ENCODE results near the gene UBXN11. TPM values are rescaled to one million over a fixed set of nuclear protein-coding genes. Genes with fewer than 3 reads are reported as not detected.
A peak's percentile ranks its signal among the peaks of the same experiment; 100 is the strongest.

UBXN11 gene
- total RNA-seq, 1 donor from 2014 or later = 12.8 TPM

DNA sequence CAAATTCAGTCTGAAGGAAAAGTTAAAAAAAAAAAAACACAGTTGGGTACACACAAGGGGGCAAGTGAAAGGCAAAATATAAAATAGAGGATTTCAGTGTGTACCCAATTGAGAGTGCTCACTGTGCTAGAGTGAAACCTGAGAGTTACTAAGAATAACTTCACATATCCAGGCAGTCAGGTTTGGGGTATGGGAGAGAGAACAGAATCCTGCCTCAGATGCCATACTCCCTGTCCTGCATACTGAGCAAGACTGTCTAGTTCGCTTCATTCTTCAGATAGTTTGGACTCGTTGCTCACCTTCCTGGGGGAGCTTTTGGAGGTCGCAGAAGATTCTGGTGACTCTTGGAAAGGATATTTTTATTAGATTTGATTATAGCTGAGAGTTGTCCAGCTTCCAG, 52.0 kb downstream of the UBXN11 start:
- FAIRE-seq (no peak), DNase-seq (ENCODE audit: low read depth) (no peak)
- H3K79me2 ChIP-seq (ENCODE audit: insufficient read depth, low read length) = no peaks in the 10 kb centered on the region
- Mint-ChIP-seq H3K4me1 (ENCODE audit: low read depth, unreplicated experiment) (peaks cover 15% of the 10 kb centered on the region), H3K4me3 (ENCODE audit: unreplicated experiment) (no peak overlapping the region), H3K9me3 (ENCODE audit: unreplicated experiment) (no peaks in the 10 kb centered on the region), H3K27me3 (ENCODE audit: low read depth, unreplicated experiment) (no peaks in the 10 kb centered on the region), H3K36me3 (ENCODE audit: low read depth, unreplicated experiment) (peaks cover 20% of the 10 kb centered on the region), H3K27ac (ENCODE audit: unreplicated experiment) (no peak overlapping the region)
- no peak overlapping the region for H3K4me2 ChIP-seq (ENCODE audit: low read length)
- no peaks in the 10 kb centered on the region for H3K4me1 ChIP-seq (ENCODE audit: insufficient read depth, low read length)
- H4K20me1 ChIP-seq (ENCODE audit: insufficient read depth, low read length) = no peaks in the 10 kb centered on the region
- H3K27ac ChIP-seq (ENCODE audit: low read depth, low read length) = no peak overlapping the region
- H2AFZ ChIP-seq (ENCODE audit: low read depth, low read length) = no peak overlapping the region
- no peak overlapping the region for H3K9ac ChIP-seq (ENCODE audit: low read length)
- H3K27me3 ChIP-seq (ENCODE audit: insufficient read depth, low read length) = no peaks in the 10 kb centered on the region
- H3K4me3 ChIP-seq (ENCODE audit: insufficient read depth, low read depth, low read length) = no peak overlapping the region
- no peaks in the 10 kb centered on the region for H3K9me3 ChIP-seq (ENCODE audit: insufficient read depth, low read depth, low read length)
- H3K36me3 ChIP-seq (ENCODE audit: insufficient read depth, low read length) = peaks cover 13% of the 10 kb centered on the region
- no peak for TF ChIP-seq EZH2 (IDR thresholded peaks at IDR 0.05; ENCODE audit: insufficient read depth, low read length)
- TF ChIP-seq, protein P1, sequence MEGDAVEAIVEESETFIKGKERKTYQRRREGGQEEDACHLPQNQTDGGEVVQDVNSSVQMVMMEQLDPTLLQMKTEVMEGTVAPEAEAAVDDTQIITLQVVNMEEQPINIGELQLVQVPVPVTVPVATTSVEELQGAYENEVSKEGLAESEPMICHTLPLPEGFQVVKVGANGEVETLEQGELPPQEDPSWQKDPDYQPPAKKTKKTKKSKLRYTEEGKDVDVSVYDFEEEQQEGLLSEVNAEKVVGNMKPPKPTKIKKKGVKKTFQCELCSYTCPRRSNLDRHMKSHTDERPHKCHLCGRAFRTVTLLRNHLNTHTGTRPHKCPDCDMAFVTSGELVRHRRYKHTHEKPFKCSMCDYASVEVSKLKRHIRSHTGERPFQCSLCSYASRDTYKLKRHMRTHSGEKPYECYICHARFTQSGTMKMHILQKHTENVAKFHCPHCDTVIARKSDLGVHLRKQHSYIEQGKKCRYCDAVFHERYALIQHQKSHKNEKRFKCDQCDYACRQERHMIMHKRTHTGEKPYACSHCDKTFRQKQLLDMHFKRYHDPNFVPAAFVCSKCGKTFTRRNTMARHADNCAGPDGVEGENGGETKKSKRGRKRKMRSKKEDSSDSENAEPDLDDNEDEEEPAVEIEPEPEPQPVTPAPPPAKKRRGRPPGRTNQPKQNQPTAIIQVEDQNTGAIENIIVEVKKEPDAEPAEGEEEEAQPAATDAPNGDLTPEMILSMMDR (IDR thresholded peaks at IDR 0.05; ENCODE audit: insufficient read depth, low read depth, low read length) = no peak

- Histone ChIP-seq H3K79me2 (ENCODE audit: insufficient read depth, low read length) (no peaks in the 10 kb centered on the region), H2AFZ (ENCODE audit: low read depth, low read length) (no peak overlapping the region), H3K36me3 (ENCODE audit: insufficient read depth, low read length) (peaks cover 8% of the 10 kb centered on the region), H3K4me2 (ENCODE audit: low read length) (no peak overlapping the region), H3K9me3 (ENCODE audit: insufficient read depth, low read depth, low read length) (no peaks in the 10 kb centered on the region), H3K27ac (ENCODE audit: low read depth, low read length) (no peak overlapping the region), H3K9ac (ENCODE audit: low read length) (no peak overlapping the region), H3K4me1 (ENCODE audit: insufficient read depth, low read length) (no peaks in the 10 kb centered on the region), H4K20me1 (ENCODE audit: insufficient read depth, low read length) (peaks cover 1% of the 10 kb centered on the region), H3K27me3 (ENCODE audit: insufficient read depth, low read length) (no peaks in the 10 kb centered on the region), H3K4me3 (ENCODE audit: insufficient read depth, low read depth, low read length) (no peak overlapping the region)
- no peak overlapping the region for H3K4me3 Mint-ChIP-seq (ENCODE audit: unreplicated experiment)
- H3K27me3 Mint-ChIP-seq (ENCODE audit: low read depth, unreplicated experiment) = no peaks in the 10 kb centered on the region
- H3K27ac Mint-ChIP-seq (ENCODE audit: unreplicated experiment) = no peak overlapping the region
- TF ChIP-seq, protein P1 (IDR thresholded peaks at IDR 0.05; ENCODE audit: insufficient read depth, low read depth, low read length) = no peak
- DNase-seq (ENCODE audit: low read depth) (no peak), FAIRE-seq (no peak)
- H3K36me3 Mint-ChIP-seq (ENCODE audit: low read depth, unreplicated experiment) = peaks cover 17% of the 10 kb centered on the region
- H3K9me3 Mint-ChIP-seq (ENCODE audit: unreplicated experiment) = no peaks in the 10 kb centered on the region
- H3K4me1 Mint-ChIP-seq (ENCODE audit: low read depth, unreplicated experiment) = peaks cover 13% of the 10 kb centered on the region
These were observed 53.7 kb downstream of the UBXN11 start for GRCh38 chr1:26252718-26253117.

DNA sequence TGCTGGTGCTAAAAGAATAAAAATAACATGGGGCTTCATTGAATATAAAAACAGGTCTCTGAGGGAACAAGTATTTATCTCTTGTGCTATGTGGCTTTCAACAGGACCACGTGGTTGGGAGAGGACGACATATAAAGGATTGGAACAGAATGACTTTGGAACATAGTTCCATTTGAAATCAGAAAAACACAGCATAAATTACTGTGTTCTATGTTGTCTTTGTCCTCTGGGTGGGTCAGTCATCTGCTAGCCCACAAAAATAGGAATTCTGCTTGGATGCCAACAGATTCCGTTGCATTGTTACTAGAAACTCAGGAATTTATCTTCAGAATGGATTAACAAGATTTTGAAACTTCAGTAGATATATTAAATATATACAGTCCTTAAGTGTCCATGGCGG, 66.5 kb downstream of the UBXN11 start:
- no peak for TF ChIP-seq EZH2 (IDR thresholded peaks at IDR 0.05; ENCODE audit: insufficient read depth, low read length)
- TF ChIP-seq, protein P1 (IDR thresholded peaks at IDR 0.05; ENCODE audit: insufficient read depth, low read depth, low read length) = no peak
- Histone ChIP-seq H2AFZ (ENCODE audit: low read depth, low read length) (no peak overlapping the region), H3K9ac (ENCODE audit: low read length) (no peak overlapping the region), H4K20me1 (ENCODE audit: insufficient read depth, low read length) (peaks cover 12% of the 10 kb centered on the region), H3K79me2 (ENCODE audit: insufficient read depth, low read length) (peaks cover 64% of the 10 kb centered on the region), H3K27me3 (ENCODE audit: insufficient read depth, low read length) (no peaks in the 10 kb centered on the region), H3K36me3 (ENCODE audit: insufficient read depth, low read length) (peaks cover 4% of the 10 kb centered on the region), H3K9me3 (ENCODE audit: insufficient read depth, low read depth, low read length) (no peaks in the 10 kb centered on the region), H3K4me2 (ENCODE audit: low read length) (peak overlapping the region; percentile 45), H3K4me3 (ENCODE audit: insufficient read depth, low read depth, low read length) (no peak overlapping the region), H3K27ac (ENCODE audit: low read depth, low read length) (no peak overlapping the region), H3K4me1 (ENCODE audit: insufficient read depth, low read length) (peaks cover 15% of the 10 kb centered on the region)
- H3K9me3 Mint-ChIP-seq (ENCODE audit: unreplicated experiment) = no peaks in the 10 kb centered on the region
- no peak overlapping the region for H3K27ac Mint-ChIP-seq (ENCODE audit: unreplicated experiment)
- no peak overlapping the region for H3K4me3 Mint-ChIP-seq (ENCODE audit: unreplicated experiment)
- H3K4me1 Mint-ChIP-seq (ENCODE audit: low read depth, unreplicated experiment) = peaks cover 14% of the 10 kb centered on the region
- FAIRE-seq = no peak
- H3K36me3 Mint-ChIP-seq (ENCODE audit: low read depth, unreplicated experiment) = no peaks in the 10 kb centered on the region
- DNase-seq (ENCODE audit: low read depth) = peak; percentile 77
- H3K27me3 Mint-ChIP-seq (ENCODE audit: low read depth, unreplicated experiment) = no peaks in the 10 kb centered on the region

Data from astrocyte (in vitro differentiated cells and primary cell).